Colonic mucosa (tissue), 4 donors: ENCODE data around the gene DSTN. TPM values are rescaled to one million over a fixed set of nuclear protein-coding genes. Genes with fewer than 3 reads are reported as not detected.

Experiments used
- DNase-seq: peaks from one replicate; pipeline ENCODE4 v3.0.0-alpha.2; 2020
- H3K27ac ChIP-seq: fragments of 200-600 bp; one replicate; pipeline ENCODE4 v1.8.0; 2021
- H3K27me3 ChIP-seq: fragments of 200-600 bp; one replicate; pipeline ENCODE4 v1.8.0; 2021
- H3K36me3 ChIP-seq: fragments of 200-600 bp; one replicate; pipeline ENCODE4 v1.8.0; 2021
- H3K4me1 ChIP-seq: fragments of 200-600 bp; one replicate; pipeline ENCODE4 v1.8.0; 2021; ENCODE audit warnings: mild to moderate bottlenecking
- H3K4me3 ChIP-seq: fragments of 200-600 bp; one replicate; pipeline ENCODE4 v1.8.0; 2021
- H3K9ac ChIP-seq, 2 donors: one replicate each; pipeline ENCODE4 v1.7.0; 2013; ENCODE audit warnings: control low read depth in 2 of 2, low read depth in 2 of 2, low read length in 2 of 2
- H3K9me3 ChIP-seq: fragments of 200-600 bp; one replicate; pipeline ENCODE4 v1.8.0; 2021
- intact Hi-C: fragments of 100-400 bp; cut with DNase I; formaldehyde crosslinking; loops from one replicate; pipeline ENCODE4 v1.14.1; 2022
- total RNA-seq, 2 donors: library from RNA; stranded (reverse); fragmentation: NEBNext Ultra II Directional in 1 of 2; extraction: Animal tissue kit (Norgen Biotek cat#: 25700) in 1 of 2; gene quantifications; one replicate each; pipeline ENCODE4 v1.2.1, GENCODE V29; 2021
- TF ChIP-seq, protein P1 (sequence below): fragments of 200-600 bp; IDR thresholded peaks from one replicate; pipeline ENCODE4 v1.8.0; 2022; ENCODE audit warnings: antibody characterized with exemption, mild to moderate bottlenecking
- donor health status: healthy.
- donor health status: DM: no; HTN: no; CAD: no.
- donor health status: DM: no; HTN: no; CAD: no.

The DSTN gene
- total RNA-seq, 2 donors from 2014 or later: 247 to 437 TPM

- Histone ChIP-seq H3K27me3 (no peaks in the 10 kb centered on the region), H3K4me1 (no peaks in the 10 kb centered on the region), H3K9ac (no peak overlapping the region), H3K36me3 (no peaks in the 10 kb centered on the region), H3K9me3 (no peaks in the 10 kb centered on the region), H3K27ac (no peak overlapping the region), H3K4me3 (no peak overlapping the region)
- intact Hi-C loops: no loop called here
- TF ChIP-seq, protein P1, sequence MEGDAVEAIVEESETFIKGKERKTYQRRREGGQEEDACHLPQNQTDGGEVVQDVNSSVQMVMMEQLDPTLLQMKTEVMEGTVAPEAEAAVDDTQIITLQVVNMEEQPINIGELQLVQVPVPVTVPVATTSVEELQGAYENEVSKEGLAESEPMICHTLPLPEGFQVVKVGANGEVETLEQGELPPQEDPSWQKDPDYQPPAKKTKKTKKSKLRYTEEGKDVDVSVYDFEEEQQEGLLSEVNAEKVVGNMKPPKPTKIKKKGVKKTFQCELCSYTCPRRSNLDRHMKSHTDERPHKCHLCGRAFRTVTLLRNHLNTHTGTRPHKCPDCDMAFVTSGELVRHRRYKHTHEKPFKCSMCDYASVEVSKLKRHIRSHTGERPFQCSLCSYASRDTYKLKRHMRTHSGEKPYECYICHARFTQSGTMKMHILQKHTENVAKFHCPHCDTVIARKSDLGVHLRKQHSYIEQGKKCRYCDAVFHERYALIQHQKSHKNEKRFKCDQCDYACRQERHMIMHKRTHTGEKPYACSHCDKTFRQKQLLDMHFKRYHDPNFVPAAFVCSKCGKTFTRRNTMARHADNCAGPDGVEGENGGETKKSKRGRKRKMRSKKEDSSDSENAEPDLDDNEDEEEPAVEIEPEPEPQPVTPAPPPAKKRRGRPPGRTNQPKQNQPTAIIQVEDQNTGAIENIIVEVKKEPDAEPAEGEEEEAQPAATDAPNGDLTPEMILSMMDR: no peak
- DNase-seq: no peak
Observed at GRCh38 chr20:17587148-17587547, 17.3 kb downstream of the DSTN start.

DNA sequence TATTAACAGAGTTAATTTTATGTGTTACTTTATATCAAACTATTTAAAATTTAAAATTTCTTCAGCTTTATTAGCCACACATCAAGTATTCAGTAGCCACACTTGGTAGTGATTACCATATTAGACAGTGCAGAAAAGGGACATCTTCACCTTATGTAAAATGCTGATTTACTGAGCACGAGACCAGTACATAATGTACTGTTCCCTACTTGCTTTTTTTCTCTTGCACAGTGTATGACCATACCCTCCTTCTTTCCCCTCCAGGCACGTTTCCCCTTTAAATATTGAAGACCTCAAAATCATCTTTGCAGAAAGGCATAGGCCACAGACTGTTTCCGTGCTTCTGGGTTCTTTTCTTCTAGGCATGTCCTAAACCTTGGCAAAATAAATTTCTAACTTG is 17.9 kb downstream of the DSTN start:
- TF ChIP-seq, protein P1: no peak
- no peaks in the 10 kb centered on the region for H3K4me1 ChIP-seq
- no peak for DNase-seq
- H3K4me3 ChIP-seq: no peak overlapping the region
- H3K27ac ChIP-seq: no peak overlapping the region
- no peaks in the 10 kb centered on the region for H3K9me3 ChIP-seq
- no peaks in the 10 kb centered on the region for H3K36me3 ChIP-seq
- no peak overlapping the region for H3K9ac ChIP-seq
- H3K27me3 ChIP-seq: no peaks in the 10 kb centered on the region
- intact Hi-C loops: no loop called here

- Histone ChIP-seq H3K9ac (no peak overlapping the region), H3K9me3 (no peaks in the 10 kb centered on the region), H3K4me1 (no peaks in the 10 kb centered on the region), H3K4me3 (no peak overlapping the region), H3K36me3 (no peaks in the 10 kb centered on the region), H3K27ac (no peak overlapping the region), H3K27me3 (no peaks in the 10 kb centered on the region)
- TF ChIP-seq, protein P1: no peak
- intact Hi-C loops: no loop called here
- DNase-seq: no peak
Observed at GRCh38 chr20:17589161-17589834, 19.4 kb downstream of the DSTN start.

- Histone ChIP-seq H3K36me3 (no peaks in the 10 kb centered on the region), H3K27me3 (no peaks in the 10 kb centered on the region), H3K27ac (no peak overlapping the region), H3K4me1 (no peaks in the 10 kb centered on the region), H3K9ac (no peak overlapping the region), H3K4me3 (no peak overlapping the region), H3K9me3 (no peaks in the 10 kb centered on the region)
- DNase-seq: no peak
- intact Hi-C loops: no loop called here
- TF ChIP-seq, protein P1: no peak
Observed at GRCh38 chr20:17590245-17590644, 20.4 kb downstream of the DSTN start.

DNA sequence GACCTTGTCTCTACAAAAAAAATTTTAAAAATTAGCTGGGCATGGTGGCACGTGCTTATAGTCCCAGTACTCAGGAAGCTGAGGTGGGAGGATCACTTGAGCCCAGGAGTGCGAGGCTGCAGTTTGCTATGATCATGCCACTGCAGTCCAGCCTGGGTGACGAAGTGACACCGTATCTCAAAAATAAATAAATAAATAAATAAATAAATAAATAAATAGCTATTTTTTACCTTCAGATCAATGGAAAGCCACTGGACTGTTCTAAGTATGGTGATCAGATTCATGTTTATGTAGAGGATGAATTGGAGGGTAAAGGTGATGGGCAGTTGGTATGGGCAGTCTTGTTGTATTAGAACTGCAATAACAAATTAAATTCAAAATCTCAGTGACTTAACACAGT is 24.0 kb downstream of the DSTN start:
- no peaks in the 10 kb centered on the region for H3K27me3 ChIP-seq
- DNase-seq: no peak
- TF ChIP-seq, protein P1: no peak
- H3K4me1 ChIP-seq: no peaks in the 10 kb centered on the region
- H3K27ac ChIP-seq: no peak overlapping the region
- intact Hi-C loops: no loop called here
- no peaks in the 10 kb centered on the region for H3K36me3 ChIP-seq
- no peak overlapping the region for H3K4me3 ChIP-seq
- no peaks in the 10 kb centered on the region for H3K9me3 ChIP-seq
- H3K9ac ChIP-seq: no peak overlapping the region
